Bone marrow (tissue), 2 donors: Measurements from ENCODE around the gene INMT.

Experiments
- DNase-seq, 2 donors: peaks; one replicate each; lab custom pipeline; 2025; lab: John Stamatoyannopoulos, UW

Gene INMT

DNA sequence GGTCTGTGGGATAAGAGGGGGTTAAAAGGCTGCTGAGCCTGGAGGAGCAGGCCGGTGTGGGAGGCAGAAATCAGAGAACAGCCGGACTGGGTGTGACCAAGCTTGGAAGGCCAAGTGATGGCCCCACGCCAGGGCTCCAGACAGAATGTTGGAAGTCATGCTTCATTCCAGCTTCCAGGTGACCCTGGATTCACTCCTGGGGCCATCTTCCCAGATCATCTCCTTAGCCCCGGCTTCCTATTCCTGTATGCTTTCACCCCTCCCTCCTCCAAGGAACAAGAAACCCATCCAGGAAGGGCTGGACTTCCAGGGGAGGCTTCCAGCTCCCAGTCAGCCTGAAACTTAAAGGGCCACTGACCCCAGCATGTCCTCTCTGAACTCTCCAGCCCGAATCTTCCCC, 1.0 kb downstream of the INMT start:
- no peak for DNase-seq

DNA sequence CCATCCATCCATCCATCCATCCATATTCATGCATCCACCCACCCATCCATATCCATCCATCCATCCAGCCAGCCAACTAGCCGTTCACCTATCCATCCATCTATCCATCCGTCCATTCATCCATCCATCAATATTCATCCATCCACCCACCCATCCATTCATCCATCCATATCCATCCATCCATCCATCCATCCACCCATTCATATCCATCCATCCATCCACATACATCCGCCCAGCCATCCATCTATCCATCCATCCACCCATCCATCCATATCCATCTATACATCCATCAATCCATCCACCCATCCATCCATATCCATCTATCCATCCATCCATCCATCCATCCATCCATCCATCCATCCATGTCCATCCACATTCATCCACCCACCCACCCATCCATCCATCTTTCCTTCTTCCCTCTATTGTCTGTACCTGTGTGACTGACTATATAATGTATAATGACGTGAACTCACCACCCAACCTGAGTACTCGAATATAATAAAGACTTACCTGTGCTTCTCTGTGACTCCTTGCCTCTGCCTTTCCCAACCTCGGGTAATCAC, 2.5 kb downstream of the INMT start:
- DNase-seq: no peak

- DNase-seq: no peak
Measured at GRCh38 chr7:30755384-30756154, 3.6 kb downstream of the INMT start.

GRCh38 chr7:30757342-30757692, 5.4 kb downstream of the INMT start:
- no peak for DNase-seq

DNA sequence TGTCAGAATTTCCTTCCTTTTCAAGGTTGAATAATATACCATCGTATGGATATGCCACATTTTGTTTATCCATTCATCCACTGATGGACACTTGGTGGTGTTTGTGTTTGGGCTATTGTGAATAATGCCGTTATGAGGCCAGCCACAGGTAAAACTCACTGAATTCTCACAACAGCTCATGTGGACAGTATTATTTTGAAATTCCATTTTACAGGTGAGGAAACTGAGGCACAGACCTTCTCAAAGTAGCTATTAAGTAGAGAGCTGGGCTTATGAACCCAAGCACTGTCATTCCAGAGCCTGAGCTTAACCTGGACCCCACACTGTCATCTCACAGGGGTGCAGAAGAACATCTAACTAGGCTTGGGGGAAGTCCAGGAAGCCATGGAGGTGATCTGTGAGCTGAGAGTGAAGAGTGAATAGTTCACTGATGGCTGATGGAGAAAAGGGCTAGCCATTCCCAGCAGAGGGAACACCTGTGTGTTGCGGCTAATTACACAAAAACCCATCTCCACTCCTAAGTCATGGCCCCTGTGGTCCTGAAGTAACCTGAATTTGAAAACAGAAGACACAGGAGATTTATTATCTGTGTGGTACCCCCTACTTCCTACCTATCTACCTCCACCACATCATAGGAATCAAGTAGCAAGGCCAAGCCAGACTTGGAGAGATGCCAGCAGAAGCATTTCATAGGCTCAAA, 8.7 kb downstream of the INMT start:
- no peak for DNase-seq

- DNase-seq: no peak
Measured at GRCh38 chr7:30761214-30762156, 9.6 kb downstream of the INMT start.

DNA sequence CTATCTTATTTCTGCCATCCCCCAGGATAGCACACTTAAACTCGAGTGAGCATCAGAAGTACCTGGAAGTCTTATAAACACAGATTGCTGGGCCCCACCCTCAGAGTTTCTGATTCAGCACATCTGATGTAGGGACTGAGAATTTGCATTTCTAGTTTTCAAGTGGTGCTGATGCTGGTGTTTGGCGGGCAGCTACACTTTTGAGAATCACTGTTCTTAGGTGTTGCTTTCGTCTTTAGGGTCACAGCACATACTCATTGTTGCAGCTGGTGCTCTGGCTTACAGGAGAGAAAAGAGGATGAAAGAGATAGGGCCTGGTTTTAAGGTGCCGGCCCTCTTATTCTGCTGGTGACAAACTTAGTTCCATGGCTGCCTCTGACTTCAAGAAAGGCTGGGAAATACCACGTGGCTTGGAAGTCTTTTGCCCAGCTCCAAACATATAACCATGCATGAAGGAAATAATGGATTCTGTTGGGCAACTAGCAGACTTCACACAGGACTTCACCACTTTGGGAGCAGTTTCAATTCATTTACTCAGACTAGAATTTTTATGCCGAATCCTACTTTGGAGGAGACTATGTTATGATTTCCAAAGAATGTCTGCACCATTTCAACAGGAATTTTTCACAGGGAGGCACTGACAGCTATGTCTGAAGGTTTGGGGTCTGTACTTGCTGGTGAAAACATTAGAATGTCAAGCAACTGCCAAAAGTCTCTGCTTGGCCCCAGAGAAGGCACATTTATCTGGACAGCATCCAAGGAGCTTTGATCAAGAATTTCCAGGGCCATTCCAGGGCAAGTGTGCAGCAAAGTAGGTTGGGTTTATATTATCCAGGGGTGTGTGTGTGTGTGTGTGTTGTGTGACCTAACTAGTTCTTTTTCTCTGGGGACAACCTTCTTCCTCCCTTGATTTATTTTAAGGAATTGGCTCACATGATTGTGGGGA, 12.4 kb downstream of the INMT start:
- DNase-seq: no peak

- no peak for DNase-seq
Measured at GRCh38 chr7:30765408-30765807, 13.5 kb downstream of the INMT start.

GRCh38 chr7:30770845-30771173, 18.9 kb downstream of the INMT start:
- DNase-seq: no peak

GRCh38 chr7:30771174-30771879, 19.4 kb downstream of the INMT start, which contains the start of gene MINDY4:
MINDY4 (plus strand) TSS chr7:30771417; CDS start chr7:30771494, 77 bp downstream.
- DNase-seq: peak in 1 of 2 donors; percentile 33

- no peak for DNase-seq
Measured at GRCh38 chr7:30771880-30772425, 20.0 kb downstream of the INMT start.

- no peak for DNase-seq
Measured at GRCh38 chr7:30772984-30773383, 21.0 kb downstream of the INMT start.

DNA sequence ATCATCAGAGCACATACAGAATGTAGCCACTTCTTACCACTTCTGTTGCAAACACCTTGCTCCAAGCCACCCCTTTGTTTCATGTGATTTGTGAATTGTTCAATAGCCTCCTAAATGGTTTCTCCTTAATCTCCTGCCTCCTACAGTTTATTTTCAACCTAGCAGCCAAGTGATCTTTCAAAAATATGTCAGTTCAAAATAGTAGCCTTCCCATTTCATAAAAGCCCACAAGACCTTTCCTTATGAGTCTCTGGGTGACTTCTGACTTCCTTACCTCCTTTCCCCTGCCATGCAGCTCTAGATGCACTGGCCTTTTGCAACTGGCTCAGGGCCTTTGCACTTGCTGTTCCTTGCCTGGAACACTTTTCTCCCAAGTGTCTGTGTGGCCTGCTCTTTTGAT, 24.1 kb downstream of the INMT start:
- no peak for DNase-seq

GRCh38 chr7:30776971-30777370, 25.0 kb downstream of the INMT start:
- DNase-seq: no peak

GRCh38 chr7:30778255-30779025, 26.5 kb downstream of the INMT start:
- DNase-seq: no peak

DNA sequence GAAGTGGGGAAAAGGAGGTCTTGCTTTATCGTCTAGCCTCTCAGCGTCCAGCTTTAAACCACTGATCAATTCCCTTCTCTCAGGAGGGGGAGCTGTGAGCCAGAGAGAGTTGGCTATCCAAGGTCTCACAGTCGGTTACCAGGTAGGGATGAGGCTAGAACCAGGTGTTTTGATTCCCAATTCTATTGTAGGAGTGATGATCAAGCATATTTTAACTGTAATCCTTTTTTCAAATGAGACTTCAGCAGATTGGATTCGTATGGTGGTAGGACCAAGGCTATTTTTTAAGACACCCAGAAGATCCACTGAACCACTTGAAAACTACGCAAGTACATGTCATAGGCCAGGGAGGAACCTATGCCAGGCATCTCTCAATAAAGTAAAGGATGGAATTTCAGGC, 27.6 kb downstream of the INMT start:
- DNase-seq: no peak

DNA sequence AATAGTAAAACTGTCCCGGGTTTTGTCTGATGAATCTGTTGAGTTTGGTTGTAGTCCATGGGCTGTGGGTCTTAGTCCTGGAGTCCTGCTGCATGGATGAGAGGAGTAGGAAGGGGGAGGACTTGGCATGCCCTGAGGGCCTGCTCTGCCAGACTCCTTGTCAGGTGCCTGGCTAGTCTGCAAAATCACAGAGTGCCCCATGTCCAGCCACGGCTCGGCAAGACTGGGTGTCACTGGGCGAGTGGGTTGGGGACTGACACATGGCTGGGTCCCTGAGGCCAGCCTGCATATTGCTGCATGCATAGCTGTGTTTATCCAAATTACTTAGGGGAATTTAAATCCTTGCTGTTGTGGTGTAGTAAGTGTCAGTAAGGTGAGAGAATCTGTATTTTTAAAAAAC, 29.0 kb downstream of the INMT start:
- no peak for DNase-seq

GRCh38 chr7:30782690-30783089, 30.8 kb downstream of the INMT start:
- no peak for DNase-seq

DNA sequence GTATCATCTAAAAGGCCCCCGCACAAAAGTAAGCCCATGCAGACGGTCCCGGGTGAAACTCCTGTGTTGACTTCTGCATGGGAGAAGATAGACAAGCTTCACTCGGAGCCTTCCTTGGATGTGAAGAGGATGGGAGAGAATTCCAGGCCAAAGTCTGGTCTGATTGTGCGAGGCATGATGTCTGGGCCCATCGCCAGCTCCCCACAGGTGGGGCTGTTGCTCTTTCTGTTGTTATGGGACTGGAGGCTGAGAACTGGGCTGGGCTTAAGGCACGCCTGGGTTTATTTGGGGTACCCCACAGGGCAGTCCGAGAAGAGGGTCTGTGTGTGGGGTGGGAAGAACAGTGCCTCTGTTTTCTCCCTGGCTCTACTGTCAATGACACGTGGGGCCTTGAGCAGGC, 33.9 kb downstream of the INMT start:
- no peak for DNase-seq
